GM19025 (cell line): ENCODE data around the gene CPED1.
"Not testable (repeated sequence)": the region's sequence is repeated elsewhere in the genome, so short reads cannot be mapped to it uniquely, and the experiment has no call there.

Experiments
- ATAC-seq: cut with Tn5 transposase; IDR thresholded peaks from one replicate; pipeline ENCODE4 v1.9.1; 2021; ENCODE audit warnings: mild to moderate bottlenecking, low read depth, moderate library complexity; ENCODE audit not compliant: unreplicated experiment

Gene CPED1

DNA sequence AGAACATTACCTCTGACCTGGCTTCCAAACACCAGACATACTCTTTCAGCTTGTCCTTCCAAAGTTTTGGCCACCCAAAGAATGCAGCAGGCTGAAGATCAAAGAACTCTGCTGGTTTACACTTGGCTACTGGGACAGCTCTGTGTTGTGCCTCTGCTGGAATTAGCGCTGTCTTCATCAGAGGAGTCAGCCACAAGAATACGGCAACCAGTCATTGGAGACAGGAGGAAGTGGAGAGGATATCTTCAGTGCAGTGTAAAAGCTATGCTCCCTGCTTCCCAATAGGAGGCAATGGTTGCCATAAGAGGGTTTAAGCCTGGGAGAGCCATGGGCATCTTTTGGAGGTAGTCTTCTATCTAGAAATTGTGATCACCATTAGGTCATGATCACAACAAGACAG is 213.6 kb downstream of the CPED1 start:
- no peak for ATAC-seq

DNA sequence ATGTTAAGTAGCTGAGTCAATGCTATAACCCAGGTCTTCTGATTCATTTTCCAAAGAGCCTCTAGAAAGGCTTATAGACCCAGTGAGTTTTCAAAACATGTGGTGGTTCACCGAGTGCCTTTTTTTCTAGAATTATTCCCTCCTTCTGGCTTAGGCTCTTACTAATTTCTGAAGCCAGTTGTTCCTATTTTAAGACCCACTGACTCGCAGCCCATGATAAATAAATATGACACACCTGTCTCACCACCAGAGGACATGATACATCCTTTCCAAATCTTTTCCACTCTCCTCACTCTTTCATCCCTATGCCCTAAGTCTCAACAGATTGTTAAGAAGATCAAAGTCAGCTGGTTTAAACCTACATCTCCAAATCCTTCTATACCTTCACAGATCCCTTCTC is 214.3 kb downstream of the CPED1 start:
- no peak for ATAC-seq

DNA sequence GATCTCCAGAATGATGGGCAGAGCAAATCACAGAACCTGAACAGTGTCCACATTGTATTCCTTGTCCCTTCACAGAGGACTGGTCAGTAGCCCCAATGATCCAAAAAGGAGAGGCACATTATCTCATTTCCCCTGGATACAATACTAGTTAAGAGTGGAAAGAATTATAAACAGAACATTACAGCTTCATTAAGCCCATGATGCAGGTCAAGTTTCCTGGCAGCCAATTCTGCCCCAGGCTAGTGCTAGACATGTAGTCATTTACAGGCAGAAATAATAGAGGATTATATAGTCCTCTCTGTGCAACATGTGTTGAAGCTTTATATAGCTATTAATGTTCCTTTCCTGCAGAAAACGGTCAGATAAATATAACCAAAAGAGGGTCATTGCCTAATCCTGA is 216.0 kb downstream of the CPED1 start:
- ATAC-seq, result no peak

DNA sequence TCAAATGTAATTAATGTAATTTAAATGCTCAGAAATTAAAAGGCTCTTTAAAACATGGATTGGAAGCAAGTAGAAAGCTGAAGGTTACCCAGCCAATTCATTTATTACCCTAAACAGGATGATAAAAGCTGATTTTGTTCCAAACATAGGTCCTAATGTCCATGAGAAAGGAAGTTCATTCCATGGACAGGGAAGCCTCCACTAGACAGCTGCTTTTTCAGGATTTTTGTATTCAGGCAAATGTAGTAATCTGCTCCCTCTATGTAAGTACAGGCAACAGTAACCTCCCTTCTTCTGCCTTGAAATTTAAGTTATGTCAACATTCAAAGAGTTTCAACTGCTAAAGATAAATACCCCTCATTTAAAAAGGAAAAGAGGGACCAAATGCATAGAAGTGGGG is 217.3 kb downstream of the CPED1 start:
- ATAC-seq, result no peak

DNA sequence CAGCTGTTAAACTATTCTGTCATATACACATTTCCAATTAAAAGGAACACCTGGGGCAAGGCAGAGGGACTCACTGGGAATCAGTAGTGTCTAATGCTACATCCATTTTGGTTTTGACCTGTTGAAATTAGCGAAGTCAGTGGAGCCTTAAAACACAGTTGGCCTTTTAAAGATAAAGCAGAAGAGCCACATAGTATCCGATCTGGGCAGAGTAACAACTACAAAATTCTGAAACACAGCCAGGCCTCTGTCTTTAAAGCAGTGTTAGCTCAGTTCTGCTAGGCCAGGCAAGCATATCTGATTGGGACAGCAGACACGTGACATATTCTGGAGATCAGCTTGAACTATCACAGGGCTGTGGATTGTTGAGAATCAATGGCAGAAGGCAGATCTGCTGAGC is 222.7 kb downstream of the CPED1 start:
- ATAC-seq, result no peak

DNA sequence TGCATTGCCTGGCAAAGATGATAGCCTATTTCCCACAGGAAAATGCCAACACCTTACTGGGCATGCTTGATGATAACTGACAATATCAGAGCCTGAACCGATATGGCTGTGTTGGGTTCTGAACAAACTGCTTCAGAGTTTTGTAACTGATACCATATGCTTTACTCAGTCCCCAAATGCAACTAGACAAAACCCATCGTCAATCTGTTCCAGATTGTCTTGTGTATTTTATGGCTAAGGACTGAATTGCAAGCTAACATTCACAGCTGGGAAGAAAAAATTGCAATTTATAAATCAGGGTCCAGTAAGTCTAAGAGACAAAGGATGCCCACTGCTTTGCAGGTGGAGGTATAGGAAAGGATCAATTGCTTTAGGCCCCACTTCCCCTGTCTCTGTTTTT is 223.5 kb downstream of the CPED1 start:
- ATAC-seq, result no peak

DNA sequence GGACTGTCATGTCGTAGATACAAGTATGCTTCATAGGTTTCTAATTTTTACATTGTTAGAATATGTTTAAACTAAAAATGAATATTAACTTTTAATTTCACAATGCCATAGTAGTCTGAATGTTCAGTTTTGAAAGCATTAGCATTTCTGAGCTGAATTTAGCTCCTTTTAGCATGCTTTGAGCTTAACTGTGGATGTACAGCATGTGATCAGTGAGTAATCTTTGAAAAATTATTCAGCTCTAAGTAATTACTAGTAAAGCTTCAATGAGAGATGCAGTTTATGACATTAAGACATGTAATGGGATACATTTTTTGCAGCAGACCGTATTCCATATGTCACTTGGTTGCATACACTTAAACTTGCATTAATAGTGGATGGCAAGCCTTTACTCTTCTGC is 226.1 kb downstream of the CPED1 start:
- ATAC-seq, result no peak

DNA sequence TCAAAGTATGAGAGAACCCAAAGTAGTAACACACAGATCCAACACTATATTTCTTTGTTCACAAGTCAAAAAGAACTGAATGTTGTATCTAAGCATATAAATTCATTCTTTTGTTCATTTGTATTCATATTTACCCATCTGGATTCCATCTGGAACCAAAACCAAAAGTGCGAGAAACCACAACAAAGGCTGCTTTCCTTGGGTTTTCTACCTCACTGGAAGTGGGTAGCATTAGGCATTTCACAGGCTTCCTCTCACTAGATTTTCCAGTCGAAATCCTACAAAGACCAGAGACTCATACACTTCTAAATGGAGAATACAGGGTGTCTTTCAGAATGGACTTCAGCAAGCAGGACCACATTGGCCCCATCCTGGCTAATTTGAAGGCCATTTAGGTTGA is 230.5 kb downstream of the CPED1 start:
- no peak for ATAC-seq

DNA sequence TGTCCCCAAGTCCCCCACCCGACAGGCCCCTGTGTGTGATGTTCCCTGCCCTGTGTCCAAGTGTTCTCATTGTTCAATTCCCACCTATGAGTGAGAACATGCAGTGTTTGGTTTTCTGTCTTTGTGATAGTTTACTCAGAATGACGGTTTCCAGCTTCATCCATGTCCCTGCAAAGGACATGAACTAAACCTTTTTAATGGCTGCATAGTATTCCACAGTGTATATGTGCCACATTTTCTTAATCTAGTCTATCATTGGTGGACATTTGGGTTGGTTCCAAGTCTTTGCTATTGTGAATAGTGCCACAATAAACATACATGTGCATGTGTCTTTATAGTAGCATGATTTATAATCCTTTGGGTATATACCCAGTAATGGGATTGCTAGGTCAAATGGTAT is 232.6 kb downstream of the CPED1 start:
- ATAC-seq, result not testable (repeated sequence)

DNA sequence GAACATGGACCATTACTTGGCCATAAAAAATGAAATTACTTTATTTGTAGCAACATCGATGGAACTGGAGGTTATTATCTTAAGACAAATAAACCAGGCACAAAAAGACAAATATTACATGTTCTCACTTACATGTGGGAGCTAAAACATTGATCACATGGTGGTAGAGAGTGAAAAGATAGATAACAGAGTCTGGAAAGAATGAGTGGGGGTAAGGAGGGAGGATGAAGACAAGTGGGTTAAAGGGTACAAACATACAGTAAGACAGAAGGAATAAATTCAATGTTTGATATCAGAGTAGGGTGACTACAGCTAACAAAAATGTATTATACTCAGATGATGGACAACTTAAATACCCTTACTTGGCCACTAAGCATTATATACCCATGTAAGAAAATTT is 240.3 kb downstream of the CPED1 start:
- ATAC-seq, result no peak

DNA sequence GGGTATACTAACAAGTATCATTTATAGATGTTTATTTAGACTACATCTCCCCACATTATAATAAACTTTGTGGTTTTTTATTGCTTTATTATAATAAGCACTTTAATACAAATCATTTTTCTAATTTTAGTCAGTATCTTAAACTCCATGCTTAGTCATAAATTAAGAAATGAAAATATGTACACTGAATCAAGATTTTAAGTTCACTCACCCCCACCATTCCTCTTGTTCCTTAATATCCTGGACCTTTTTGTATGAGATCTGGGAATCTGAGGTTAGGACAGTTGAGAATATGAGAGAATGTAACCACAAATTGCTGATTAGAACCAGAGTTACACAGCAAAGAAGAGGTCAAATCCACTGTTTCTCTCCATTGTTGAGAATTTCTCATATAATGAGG is 246.7 kb downstream of the CPED1 start:
- no peak for ATAC-seq

DNA sequence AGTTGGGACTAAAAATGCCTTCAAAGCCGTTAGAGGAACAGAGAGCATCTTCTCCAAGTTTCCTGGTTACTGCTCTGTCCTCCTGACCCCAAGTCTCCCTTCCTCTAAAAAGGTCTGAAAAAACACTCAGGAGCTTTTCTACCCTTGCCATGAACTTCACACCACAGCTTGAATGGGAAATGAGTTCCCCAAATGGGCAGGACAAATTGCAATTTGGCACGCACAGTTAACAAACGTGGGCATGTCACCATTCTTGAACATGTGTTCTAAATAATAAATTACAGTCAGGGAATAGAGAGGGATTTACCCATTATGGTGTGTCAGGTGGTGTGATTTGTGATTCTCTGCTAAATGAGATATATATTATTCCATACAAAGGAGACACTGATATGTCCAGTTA is 249.1 kb downstream of the CPED1 start:
- no peak for ATAC-seq

DNA sequence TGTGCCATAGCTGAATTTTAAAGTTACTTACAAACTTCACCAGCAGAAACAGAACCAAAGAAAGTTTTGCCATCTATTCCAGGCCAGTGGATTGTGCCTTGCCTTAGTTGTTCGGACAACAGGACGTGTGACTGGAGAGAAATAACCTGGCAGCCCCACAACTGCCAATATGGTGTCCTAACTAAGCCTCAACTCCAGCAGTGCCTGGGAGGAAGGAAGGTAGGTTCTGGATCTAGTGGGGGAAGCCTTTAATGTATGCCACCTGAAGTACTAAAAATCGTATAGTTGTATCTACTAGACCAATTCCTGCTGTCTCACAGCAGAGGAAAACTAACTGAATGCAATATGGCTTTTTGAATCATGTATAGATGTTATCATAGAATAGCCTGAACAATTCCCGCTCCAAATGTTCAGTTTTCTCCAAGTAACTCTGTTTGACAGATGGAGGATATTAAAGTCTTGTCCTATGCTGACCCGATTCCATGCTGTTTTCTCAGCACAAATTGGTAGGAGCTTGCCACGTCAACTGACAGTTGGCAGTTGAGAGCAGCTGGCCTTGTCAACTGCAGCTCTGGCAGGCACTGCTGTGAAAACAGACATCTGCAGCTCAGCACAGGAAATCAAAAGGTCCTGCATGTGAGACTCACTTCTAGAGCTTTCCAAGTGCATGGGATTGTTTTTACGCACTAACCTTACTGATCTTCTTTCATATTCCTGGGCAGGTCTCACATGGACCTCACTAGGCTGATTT is 255.8 kb downstream of the CPED1 start:
- ATAC-seq, result no peak

DNA sequence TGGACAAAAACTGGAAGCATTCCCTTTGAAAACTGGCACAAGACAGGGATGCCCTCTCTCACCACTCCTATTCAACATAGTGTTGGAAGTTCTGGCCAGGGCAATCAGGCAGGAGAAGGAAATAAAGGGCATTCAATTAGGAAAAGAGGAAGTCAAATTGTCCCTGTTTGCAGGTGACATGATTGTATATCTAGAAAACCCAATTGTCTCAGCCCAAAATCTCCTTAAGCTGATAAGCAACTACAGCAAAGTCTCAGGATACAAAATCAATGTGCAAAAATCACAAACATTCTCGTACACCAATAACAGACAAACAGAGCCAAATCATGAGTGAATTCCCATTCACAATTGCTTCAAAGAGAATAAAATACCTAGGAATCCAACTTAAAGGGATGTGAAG is 262.9 kb downstream of the CPED1 start:
- ATAC-seq, result not testable (repeated sequence)

DNA sequence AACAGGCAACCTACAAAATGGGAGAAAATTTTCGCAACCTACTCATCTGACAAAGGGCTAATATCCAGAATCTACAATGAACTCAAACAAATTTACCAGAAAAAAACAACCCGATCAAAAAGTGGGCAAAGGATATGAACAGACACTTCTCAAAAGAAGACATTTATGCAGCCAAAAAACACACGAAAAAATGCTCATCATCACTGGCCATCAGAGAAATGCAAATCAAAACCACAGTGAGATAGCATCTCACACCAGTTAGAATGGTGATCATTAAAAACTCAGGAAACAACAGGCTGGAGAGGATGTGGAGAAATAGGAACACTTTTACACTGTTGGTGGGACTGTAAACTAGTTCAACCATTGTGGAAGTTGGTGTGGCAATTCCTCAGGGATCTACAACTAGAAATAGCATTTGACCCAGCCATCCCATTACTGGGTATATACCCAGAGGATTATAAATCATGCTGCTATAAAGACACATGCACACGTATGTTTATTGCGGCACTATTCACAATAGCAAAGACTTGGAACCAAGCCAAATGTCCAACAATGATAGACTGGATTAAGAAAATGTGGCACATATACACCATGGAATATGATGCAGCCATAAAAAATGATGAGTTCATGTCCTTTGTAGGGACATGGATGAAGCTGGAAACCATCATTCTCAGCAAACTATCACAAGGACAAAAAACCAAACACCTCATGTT is 264.2 kb downstream of the CPED1 start:
- not testable (repeated sequence) for ATAC-seq

DNA sequence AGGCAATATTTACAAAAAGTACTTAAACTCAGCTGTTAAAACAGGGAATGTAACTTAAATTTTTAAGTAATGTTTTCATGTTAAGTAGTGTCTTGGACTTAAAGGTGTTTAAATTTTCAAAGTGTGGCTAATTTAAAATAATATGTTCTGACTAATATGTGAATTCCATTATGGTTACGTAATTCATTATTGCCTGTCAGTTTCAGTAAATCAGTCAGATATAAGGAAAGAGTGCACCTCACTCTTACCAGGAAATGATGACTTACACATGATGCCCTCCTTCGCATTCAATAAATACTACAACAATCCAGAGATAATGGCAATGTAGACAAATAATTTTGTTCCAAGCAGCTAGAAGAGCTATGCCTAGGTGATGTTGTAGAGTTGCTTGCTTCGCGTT is 271.3 kb downstream of the CPED1 start:
- ATAC-seq, result no peak

DNA sequence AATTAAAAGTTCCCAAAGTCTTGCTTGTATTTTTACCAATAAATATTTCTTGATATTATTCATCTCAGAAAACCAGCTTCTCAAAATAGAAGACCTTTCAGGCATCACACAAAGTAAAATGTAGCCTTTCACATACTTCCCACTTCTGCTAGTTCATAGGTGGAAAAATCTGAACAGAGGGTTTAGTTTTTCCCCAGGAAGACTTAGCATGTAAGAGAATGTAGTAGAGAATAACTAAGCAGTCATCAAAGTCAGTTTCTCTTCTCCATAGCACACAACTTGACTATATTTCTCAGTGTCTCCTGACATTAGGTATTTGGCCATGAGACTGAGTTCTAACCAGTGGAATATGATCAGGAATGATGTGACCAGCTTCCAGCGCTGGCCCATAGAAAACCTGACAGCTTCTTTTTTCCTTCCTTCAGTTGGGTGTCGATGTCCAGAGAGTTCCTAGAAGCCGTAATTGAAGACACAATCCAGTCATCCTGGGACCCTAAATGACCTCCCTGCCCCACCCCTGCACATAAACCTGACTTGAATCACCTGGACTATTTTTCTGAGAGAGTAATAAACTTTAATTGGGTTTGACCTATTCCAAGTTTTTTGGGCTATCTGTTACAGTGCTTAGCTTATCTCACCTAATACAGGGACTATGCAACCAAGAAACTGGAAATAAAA is 272.8 kb downstream of the CPED1 start:
- no peak for ATAC-seq

DNA sequence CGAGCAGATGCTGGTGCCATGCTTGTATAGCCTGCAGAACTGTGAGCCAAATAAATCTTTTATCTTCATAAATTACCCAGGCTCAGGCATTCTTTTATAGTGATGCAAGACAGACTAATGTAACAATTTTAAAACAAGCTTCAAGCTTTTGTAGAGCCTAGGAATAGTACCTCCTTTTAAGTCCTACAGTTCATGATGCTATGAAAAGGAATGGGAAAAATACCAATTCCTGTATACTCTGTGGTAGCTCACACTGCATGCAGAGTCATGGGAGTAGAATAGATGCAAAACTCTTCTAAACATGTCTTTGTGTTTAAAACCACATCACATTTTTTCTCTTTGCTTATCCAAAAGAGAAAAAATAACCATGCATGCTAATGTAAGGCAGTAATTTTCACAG is 273.7 kb downstream of the CPED1 start:
- ATAC-seq, result no peak

DNA sequence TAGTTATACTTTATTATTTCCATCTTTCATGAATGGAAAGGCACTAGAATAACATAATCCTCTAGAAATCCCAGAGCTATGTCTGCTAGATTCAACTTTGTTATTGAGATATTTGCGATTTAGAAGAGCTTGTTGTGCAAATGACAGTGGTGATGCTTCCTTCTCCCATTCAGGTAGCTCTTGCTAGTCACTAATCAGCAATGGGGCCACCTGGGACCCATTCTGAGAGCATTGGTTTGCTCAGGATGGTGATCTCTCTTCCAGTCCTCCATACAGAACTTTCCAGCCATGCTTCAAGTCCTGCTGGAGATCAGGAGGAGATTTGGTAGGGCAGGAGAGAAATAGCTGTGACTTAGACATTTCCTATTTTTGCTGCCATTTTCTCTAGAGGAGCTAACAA is 274.5 kb downstream of the CPED1 start:
- ATAC-seq, result no peak

DNA sequence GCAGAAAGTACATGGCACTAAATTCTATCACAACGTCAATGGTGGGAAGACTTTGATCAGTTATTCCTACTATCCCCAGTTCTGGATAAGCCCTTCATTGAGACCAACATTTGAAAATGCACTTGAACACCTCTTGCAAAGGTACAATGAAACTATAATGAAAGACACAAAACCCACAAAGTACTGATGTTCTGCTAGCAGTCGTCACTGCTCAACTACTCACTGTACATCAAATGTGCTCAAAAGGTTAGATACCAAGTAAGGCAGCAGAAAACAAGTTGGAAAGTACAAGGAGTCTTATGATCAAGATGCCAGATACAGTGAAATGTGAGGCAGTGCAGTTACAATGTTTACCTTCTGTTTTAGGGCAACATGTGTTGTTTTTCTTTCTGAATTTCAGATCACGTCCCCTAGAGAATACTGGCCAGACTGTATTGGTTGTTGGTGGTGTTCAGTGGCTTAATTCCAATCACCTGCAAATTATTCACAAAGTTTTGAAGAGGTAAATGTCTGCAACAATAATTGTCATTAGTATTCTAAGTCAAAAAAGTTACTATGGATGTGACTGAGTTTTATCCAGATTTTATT is 277.9 kb downstream of the CPED1 start:
- no peak for ATAC-seq

DNA sequence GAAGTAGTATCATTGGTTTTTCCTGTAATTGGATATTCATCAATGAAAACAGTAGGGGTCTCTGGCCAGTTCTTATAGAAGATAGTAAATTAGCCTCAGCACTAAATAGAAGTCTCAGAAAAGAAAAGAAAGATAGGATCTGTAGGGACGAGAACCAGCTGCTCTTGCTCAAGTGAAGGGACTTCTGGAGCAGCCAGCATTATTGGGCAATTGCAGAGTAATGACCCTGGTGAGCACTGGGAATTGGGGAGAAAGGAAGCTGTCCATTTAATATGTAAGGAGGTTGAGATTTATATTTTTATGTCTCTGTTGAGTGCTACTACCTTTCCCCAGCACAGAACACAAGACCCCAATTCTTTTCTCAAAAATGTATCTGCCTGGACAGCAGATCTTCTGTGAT is 279.1 kb downstream of the CPED1 start:
- no peak for ATAC-seq
